ENCODE results near the gene CYB5RL.

CYB5RL gene

GRCh38 chr1:54199765-54200518 lies at the start of gene CYB5RL, which contains the start of gene MRPL37:
CYB5RL (minus strand) TSS chr1:54200030; CDS start chr1:54195616, 4,414 bp downstream.
MRPL37 (plus strand) TSS chr1:54200167; CDS start chr1:54200244, 77 bp downstream.
- no peaks in the 10 kb centered on the region for H3K27me3 Mint-ChIP-seq
- H3K4me1 Mint-ChIP-seq (ENCODE audit: low read depth) = peaks cover 25% of the 10 kb centered on the region
- intact Hi-C loops (cut with micrococcal nuclease) = loop anchor here (5.0 kb wide), 1 partner anchor 148 kb away; the partner anchor contains the start of genes TCEANC2 and TMEM59
- H3K27ac Mint-ChIP-seq = peak within 1 kb of the TSS; percentile 82
- H3K9me3 Mint-ChIP-seq = no peaks in the 10 kb centered on the region
- H3K36me3 Mint-ChIP-seq (ENCODE audit: low read depth) = peaks cover 43% of the 10 kb centered on the region
- H3K4me3 Mint-ChIP-seq = peak within 1 kb of the TSS; percentile 90

GRCh38 chr1:54248966-54249365 lies 49.1 kb upstream of the CYB5RL start:
- Mint-ChIP-seq H3K9me3 (no peaks in the 10 kb centered on the region), H3K4me3 (no peak overlapping the region), H3K27me3 (no peaks in the 10 kb centered on the region), H3K36me3 (ENCODE audit: low read depth) (peaks cover 77% of the 10 kb centered on the region), H3K27ac (no peak overlapping the region), H3K4me1 (ENCODE audit: low read depth) (peaks cover 14% of the 10 kb centered on the region)
- intact Hi-C loops (cut with micrococcal nuclease) = no loop called here

DNA sequence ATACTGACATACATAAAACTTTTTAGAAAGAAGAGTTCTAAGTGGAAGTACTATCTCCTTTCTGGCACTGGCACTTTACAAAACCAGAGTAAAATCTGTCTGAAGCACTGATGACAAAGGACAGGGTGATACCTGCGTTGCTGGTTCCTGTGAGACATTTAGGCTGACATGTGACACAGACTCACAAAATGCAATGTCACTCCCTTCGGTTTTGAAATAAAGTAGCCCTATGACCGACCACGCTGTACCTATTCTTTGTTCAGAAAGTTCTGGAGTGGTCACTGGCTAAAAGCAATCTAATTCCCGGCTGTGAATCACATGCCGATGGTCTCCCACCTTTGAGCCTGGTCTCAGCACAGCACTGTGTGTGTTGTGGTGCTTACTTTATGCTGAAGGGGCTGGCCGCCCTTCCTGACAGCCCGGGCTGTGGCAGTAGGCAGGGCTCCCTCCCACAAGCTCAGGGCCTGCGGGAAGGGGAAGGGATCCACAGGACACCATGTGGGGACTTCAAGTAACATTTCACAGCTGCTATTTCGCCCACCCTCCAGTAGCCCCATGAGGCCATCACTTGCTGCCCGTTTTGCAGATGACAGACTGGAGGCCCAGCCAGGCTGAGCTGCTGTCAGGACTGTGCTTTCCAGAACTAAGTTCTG lies 48.2 kb upstream of the CYB5RL start:
- no peaks in the 10 kb centered on the region for H3K9me3 Mint-ChIP-seq
- H3K27ac Mint-ChIP-seq = no peak overlapping the region
- no peaks in the 10 kb centered on the region for H3K27me3 Mint-ChIP-seq
- intact Hi-C loops (cut with micrococcal nuclease) = no loop called here
- peaks cover 12% of the 10 kb centered on the region for H3K4me1 Mint-ChIP-seq (ENCODE audit: low read depth)
- H3K36me3 Mint-ChIP-seq (ENCODE audit: low read depth) = peaks cover 80% of the 10 kb centered on the region
- no peak overlapping the region for H3K4me3 Mint-ChIP-seq

GRCh38 chr1:54246116-54246721 lies 46.4 kb upstream of the CYB5RL start:
- intact Hi-C loops (cut with micrococcal nuclease) = no loop called here
- peaks cover 12% of the 10 kb centered on the region for H3K4me1 Mint-ChIP-seq (ENCODE audit: low read depth)
- no peaks in the 10 kb centered on the region for H3K9me3 Mint-ChIP-seq
- H3K4me3 Mint-ChIP-seq = no peak overlapping the region
- H3K36me3 Mint-ChIP-seq (ENCODE audit: low read depth) = peaks cover 81% of the 10 kb centered on the region
- no peak overlapping the region for H3K27ac Mint-ChIP-seq
- no peaks in the 10 kb centered on the region for H3K27me3 Mint-ChIP-seq

DNA sequence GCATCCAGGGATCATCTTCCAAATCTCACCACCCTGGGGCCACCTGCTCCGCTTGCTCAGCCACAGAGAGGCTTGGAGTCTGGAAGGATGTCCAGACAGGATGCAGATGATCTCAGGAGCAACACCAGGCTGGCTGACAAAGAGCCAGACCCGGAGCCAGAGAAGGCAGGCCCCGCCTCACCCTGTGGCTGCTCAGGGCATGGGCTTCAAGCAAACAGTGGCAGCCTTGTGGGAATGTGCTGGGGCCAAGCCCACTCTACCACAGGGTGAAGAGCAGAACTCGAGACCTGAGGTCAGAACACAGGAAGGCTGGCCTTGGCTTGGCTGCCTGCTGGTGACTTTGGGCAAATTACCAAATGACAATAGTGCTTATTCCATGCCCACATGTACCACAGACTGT lies 45.7 kb upstream of the CYB5RL start:
- H3K36me3 Mint-ChIP-seq (ENCODE audit: low read depth) = peaks cover 81% of the 10 kb centered on the region
- no peak overlapping the region for H3K4me3 Mint-ChIP-seq
- H3K27ac Mint-ChIP-seq = no peak overlapping the region
- no peaks in the 10 kb centered on the region for H3K9me3 Mint-ChIP-seq
- H3K27me3 Mint-ChIP-seq = no peaks in the 10 kb centered on the region
- H3K4me1 Mint-ChIP-seq (ENCODE audit: low read depth) = peaks cover 12% of the 10 kb centered on the region
- intact Hi-C loops (cut with micrococcal nuclease) = no loop called here

DNA sequence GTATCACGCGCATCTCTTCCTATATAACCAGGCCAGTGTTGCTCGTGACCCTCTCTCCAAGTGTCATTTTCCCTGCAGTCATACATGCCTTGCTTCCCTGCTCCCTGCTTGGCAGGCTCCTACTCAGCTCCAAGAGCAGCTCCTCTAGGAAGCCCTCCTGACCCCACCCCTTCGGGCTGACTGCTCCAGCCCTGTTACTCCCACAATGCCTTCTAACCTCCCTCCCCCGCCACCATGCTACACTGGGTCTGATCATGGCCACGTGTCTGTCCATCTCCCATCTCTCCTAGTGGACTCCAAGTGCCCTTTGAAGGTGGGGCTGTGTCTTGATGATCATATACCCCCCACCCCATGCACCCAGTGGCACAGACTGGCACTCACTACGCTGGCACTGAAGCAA lies 44.8 kb upstream of the CYB5RL start:
- H3K9me3 Mint-ChIP-seq = no peaks in the 10 kb centered on the region
- peaks cover 78% of the 10 kb centered on the region for H3K36me3 Mint-ChIP-seq (ENCODE audit: low read depth)
- no peak overlapping the region for H3K4me3 Mint-ChIP-seq
- intact Hi-C loops (cut with micrococcal nuclease) = no loop called here
- no peak overlapping the region for H3K27ac Mint-ChIP-seq
- peaks cover 8% of the 10 kb centered on the region for H3K4me1 Mint-ChIP-seq (ENCODE audit: low read depth)
- no peaks in the 10 kb centered on the region for H3K27me3 Mint-ChIP-seq

GRCh38 chr1:54243022-54243421 lies 43.2 kb upstream of the CYB5RL start:
- Mint-ChIP-seq H3K9me3 (no peaks in the 10 kb centered on the region), H3K4me1 (ENCODE audit: low read depth) (peaks cover 19% of the 10 kb centered on the region), H3K27me3 (no peaks in the 10 kb centered on the region), H3K36me3 (ENCODE audit: low read depth) (peaks cover 85% of the 10 kb centered on the region), H3K4me3 (no peak overlapping the region), H3K27ac (no peak overlapping the region)
- intact Hi-C loops (cut with micrococcal nuclease) = no loop called here

DNA sequence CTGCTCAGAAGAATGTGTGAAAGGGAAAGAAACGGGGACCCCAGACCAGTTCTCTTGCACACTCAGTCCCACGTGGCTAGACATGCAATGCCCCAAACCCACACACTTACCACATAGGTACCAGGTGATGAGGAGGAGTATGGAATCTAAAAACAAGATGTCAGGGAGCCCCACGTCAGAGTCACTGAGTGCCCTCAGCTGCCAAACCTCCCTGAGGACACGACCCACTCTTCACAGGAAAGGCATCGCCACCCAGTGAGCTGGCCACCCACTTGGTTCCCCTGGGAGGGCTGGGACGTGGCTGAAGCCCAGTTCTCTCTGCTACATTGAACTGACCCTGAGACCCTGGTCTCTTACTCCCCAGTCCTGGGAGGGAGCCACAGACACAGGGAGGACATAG lies 41.5 kb upstream of the CYB5RL start:
- Mint-ChIP-seq H3K36me3 (ENCODE audit: low read depth) (peaks cover 90% of the 10 kb centered on the region), H3K4me3 (no peak overlapping the region), H3K27ac (no peak overlapping the region), H3K27me3 (no peaks in the 10 kb centered on the region), H3K9me3 (no peaks in the 10 kb centered on the region), H3K4me1 (ENCODE audit: low read depth) (peaks cover 20% of the 10 kb centered on the region)
- intact Hi-C loops (cut with micrococcal nuclease) = no loop called here

- Mint-ChIP-seq H3K27me3 (no peaks in the 10 kb centered on the region), H3K36me3 (ENCODE audit: low read depth) (peaks cover 89% of the 10 kb centered on the region), H3K27ac (no peak overlapping the region), H3K4me3 (no peak overlapping the region), H3K9me3 (no peaks in the 10 kb centered on the region), H3K4me1 (ENCODE audit: low read depth) (peaks cover 20% of the 10 kb centered on the region)
- intact Hi-C loops (cut with micrococcal nuclease) = no loop called here
Measured at GRCh38 chr1:54240741-54241335, 41.0 kb upstream of the CYB5RL start.

- H3K27ac Mint-ChIP-seq = no peak overlapping the region
- H3K36me3 Mint-ChIP-seq (ENCODE audit: low read depth) = peaks cover 89% of the 10 kb centered on the region
- H3K4me3 Mint-ChIP-seq = no peak overlapping the region
- H3K9me3 Mint-ChIP-seq = no peaks in the 10 kb centered on the region
- no peaks in the 10 kb centered on the region for H3K27me3 Mint-ChIP-seq
- intact Hi-C loops (cut with micrococcal nuclease) = no loop called here
- H3K4me1 Mint-ChIP-seq (ENCODE audit: low read depth) = peaks cover 20% of the 10 kb centered on the region
Measured at GRCh38 chr1:54239631-54240031, 39.8 kb upstream of the CYB5RL start.

GRCh38 chr1:54239035-54239383 lies 39.2 kb upstream of the CYB5RL start:
- Mint-ChIP-seq H3K4me3 (no peak overlapping the region), H3K4me1 (ENCODE audit: low read depth) (peaks cover 20% of the 10 kb centered on the region), H3K9me3 (no peaks in the 10 kb centered on the region), H3K27ac (peak overlapping the region; percentile 49), H3K36me3 (ENCODE audit: low read depth) (peaks cover 84% of the 10 kb centered on the region), H3K27me3 (no peaks in the 10 kb centered on the region)
- intact Hi-C loops (cut with micrococcal nuclease) = no loop called here

GRCh38 chr1:54238353-54239034 lies 38.7 kb upstream of the CYB5RL start:
- H3K4me1 Mint-ChIP-seq (ENCODE audit: low read depth) = peaks cover 20% of the 10 kb centered on the region
- peak overlapping the region; percentile 49 for H3K27ac Mint-ChIP-seq
- peaks cover 79% of the 10 kb centered on the region for H3K36me3 Mint-ChIP-seq (ENCODE audit: low read depth)
- H3K4me3 Mint-ChIP-seq = no peak overlapping the region
- H3K9me3 Mint-ChIP-seq = no peaks in the 10 kb centered on the region
- no peaks in the 10 kb centered on the region for H3K27me3 Mint-ChIP-seq
- intact Hi-C loops (cut with micrococcal nuclease) = no loop called here

DNA sequence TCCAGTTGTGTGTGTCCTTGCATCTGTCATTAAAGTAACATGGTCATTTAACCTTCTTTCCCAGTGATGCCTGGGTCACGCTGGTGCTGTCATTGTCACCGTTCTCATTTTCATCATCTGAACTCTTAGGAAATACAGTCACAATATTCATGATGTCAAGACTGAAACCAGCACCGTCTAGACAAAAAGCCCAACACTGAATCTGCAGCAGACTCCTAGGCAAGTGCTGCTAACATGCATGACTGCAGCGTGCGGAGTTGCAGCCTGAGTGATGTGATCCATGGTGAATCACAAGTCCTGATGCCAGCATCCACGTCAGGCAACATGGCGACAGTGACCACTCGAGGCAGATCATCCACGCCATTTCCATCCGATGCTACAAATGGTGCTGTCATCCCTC lies 37.8 kb upstream of the CYB5RL start:
- intact Hi-C loops (cut with micrococcal nuclease) = no loop called here
- Mint-ChIP-seq H3K27me3 (no peaks in the 10 kb centered on the region), H3K36me3 (ENCODE audit: low read depth) (peaks cover 77% of the 10 kb centered on the region), H3K9me3 (no peaks in the 10 kb centered on the region), H3K4me1 (ENCODE audit: low read depth) (peaks cover 20% of the 10 kb centered on the region), H3K27ac (no peak overlapping the region), H3K4me3 (no peak overlapping the region)
